Activated CD8-positive, alpha-beta memory T cell treated with anti-CD3 and anti-CD28 coated beads for 24 hours (primary cell): ENCODE measurements around the gene RASSF7.

Source experiments
- DNase-seq: peaks from one replicate; pipeline ENCODE4 v3.0.0-alpha.2; 2020

The RASSF7 gene

DNA sequence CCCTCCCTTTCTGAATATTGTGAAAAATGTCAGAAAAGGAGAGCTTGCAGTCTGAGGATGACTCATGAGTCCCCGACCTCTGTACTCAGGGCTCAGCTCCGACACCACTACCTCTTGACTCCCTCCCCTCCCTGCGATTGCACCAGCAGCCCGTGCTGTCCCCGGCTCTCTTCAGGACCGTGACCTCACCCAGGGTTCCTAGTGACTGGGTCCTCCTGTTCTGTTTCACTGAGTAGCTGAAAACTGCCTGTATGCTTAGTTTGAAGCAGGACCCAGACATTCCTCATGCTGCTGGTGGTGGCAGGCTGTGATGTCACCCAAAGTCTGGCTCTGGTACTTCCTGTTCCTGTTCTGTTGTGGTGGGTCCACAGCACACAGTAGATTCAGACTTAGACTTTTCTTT lies 27.2 kb downstream of the RASSF7 start:
- peak; percentile 88 for DNase-seq

GRCh38 chr11:589798-590197 lies 29.0 kb downstream of the RASSF7 start:
- DNase-seq = no peak

DNA sequence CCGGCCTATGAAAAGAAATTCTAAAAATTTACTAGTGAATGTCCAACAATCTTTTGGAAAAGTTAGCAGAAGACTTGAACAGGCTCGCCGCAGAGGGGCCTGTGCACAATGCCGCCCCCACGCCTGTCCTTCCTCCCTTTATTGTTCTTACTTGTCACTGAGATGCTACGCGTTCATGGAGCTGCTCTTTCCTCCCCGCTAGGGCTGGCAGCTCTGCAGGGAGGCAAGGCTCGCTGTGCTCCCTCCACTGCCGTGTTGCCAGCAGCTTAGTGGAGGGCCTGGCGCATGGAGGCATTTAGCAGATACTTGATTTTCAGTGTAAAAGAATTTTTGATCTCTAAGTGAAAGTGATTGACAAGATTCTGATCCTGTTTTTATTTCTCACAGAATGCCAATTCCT lies 30.2 kb downstream of the RASSF7 start:
- DNase-seq = no peak

DNA sequence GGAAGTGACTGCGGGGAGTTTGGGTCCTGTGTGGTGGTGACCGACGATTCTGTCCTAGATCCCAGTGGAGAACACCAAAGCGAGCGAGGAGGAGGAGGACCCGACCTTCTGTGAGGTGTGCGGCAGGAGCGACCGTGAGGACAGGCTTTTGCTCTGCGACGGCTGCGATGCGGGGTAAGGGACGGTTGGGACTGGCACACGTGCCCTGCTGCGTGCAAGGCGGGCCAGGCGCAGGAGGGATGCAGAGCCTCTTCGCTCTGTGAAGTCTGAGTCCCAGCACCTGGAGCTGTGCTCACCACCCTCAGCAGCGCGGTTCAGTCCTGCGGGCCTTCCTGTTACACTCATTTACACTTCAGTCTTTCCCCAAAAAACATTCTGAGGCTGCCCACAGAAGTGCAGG lies 31.7 kb downstream of the RASSF7 start:
- DNase-seq = no peak

GRCh38 chr11:592918-593317 lies 32.1 kb downstream of the RASSF7 start:
- DNase-seq = no peak

DNA sequence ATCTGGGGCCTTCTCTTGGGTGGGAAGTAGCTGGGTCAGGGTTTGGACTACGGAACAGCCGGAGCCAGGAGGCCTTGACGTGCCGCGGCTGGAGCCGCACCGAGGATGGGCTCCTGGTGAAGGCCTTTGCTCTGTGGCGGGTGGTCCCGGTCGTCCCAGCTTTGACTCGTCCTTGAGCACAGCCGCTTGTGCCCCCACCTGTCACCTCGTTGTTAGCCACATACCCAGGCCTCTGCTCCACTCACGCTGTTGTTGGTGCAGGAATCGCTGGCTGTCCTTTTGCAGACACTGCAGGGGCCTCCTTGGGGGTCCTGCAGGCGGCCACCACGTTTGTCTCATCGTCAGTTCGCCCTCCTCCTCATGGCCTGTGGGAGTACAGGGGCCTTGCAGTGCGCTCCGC lies 32.6 kb downstream of the RASSF7 start:
- no peak for DNase-seq

DNA sequence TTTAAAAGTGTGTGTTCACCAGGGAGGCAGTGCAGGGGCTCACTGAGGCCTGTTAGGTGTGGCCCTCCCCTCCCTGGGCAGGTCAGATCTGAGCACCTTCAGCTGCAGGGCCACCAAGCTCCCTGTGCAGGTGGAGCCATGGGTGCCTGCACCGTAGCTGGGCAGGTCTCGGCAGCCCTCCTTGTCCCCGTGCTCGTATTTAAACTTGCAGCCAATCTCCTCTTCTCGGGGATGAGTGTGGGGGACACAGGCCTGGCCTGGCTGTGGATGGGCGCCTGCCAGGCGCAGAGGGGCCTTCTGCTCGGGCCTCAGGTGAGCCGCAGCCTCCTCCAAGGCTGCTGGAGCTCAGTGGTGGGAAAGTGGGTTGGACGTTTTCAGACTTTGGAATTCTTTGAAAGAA lies 34.6 kb downstream of the RASSF7 start:
- DNase-seq = no peak

- no peak for DNase-seq
Observed at GRCh38 chr11:596374-596773, 35.6 kb downstream of the RASSF7 start.

DNA sequence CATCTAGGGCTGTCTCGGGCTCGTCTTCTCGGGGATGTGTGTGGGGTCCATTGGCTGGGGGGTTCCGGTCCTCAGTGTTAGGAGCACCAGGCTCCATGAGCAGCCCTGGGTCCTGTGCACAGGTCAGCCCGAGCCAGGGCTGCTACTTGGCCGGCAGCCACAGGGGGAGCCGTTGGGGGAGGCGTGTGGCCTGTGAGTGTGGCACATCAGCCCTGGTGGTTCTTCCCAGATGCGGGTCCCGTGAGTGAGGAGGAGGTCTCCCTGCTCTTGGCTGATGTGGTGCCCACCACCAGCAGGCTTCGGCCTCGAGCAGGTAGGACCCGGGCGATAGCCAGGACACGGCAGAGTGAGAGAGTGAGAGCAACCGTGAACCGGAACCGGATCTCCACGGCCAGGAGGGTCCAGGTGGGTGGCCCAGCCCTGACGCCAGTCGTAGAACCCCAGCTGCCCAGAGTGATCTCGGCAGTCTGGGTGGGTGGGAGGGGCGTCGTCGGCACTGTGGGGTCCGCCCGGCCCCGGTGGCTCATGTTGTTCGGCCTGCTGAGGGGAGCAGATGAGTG lies 36.5 kb downstream of the RASSF7 start:
- DNase-seq = no peak

DNA sequence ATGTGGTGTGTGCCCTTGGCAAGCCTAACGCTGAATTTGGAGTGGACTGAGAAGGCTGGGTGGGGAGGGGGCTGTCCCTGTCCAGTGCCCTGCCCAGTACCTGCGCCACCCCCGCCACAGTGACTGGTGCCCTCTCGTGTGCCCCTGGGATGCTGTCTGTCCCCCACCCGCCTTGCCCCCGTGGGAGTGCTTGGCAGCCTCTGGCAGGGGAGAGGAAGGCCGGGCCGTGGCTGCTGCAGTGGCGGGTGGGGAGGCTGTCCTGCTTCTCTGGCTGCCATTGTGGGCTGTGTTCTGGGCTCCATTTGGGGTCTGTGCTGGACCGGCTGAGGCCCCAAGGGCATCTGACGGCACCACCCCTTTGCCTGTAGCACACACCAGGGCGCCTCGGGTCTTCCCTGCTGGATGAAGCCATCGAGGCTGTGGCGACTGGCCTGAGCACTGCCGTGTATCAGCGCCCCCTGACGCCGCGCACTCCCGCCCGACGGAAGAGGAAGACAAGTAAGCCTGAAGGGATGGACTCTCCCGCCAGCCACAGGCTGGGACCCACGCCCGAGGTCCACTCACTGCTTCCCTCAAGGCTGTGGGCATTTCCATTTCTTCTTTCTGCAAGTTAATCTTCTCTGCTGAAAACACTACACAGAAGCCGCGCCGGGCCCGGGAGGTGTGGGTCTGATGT lies 37.4 kb downstream of the RASSF7 start:
- no peak for DNase-seq

GRCh38 chr11:601573-602245 lies 40.9 kb downstream of the RASSF7 start:
- DNase-seq = no peak

GRCh38 chr11:603154-603553 lies 42.4 kb downstream of the RASSF7 start:
- DNase-seq = no peak

- DNase-seq = no peak
Observed at GRCh38 chr11:605286-606129, 44.7 kb downstream of the RASSF7 start.

- no peak for DNase-seq
Observed at GRCh38 chr11:606245-606644, 45.5 kb downstream of the RASSF7 start.

DNA sequence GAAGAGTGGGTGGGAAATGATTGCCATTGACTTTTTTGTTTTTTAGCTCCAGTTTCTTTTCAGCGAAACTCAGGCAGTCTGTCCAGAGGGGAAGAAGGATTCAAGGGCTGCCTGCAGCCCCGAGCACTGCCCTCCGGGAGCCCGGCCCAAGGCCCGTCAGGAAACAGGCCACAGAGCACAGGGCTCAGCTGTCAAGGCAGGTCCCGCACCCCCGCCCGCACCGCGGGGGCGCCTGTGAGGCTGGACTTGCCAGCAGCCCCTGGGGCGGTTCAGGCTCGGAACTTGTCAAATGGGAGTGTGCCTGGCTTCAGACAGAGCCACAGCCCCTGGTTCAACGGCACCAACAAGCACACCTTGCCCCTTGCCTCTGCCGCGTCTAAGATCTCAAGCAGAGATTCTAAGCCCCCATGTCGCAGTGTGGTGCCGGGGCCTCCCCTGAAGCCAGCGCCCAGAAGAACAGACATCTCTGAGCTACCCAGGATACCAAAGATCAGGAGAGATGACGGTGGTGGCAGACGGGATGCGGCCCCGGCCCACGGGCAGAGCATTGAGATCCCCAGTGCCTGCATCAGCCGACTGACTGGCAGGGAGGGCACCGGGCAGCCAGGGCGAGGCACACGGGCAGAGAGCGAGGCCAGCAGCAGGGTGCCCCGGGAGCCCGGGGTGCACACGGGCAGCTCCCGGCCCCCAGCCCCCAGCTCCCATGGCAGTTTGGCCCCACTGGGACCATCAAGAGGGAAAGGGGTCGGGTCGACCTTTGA lies 46.4 kb downstream of the RASSF7 start:
- DNase-seq = no peak

DNA sequence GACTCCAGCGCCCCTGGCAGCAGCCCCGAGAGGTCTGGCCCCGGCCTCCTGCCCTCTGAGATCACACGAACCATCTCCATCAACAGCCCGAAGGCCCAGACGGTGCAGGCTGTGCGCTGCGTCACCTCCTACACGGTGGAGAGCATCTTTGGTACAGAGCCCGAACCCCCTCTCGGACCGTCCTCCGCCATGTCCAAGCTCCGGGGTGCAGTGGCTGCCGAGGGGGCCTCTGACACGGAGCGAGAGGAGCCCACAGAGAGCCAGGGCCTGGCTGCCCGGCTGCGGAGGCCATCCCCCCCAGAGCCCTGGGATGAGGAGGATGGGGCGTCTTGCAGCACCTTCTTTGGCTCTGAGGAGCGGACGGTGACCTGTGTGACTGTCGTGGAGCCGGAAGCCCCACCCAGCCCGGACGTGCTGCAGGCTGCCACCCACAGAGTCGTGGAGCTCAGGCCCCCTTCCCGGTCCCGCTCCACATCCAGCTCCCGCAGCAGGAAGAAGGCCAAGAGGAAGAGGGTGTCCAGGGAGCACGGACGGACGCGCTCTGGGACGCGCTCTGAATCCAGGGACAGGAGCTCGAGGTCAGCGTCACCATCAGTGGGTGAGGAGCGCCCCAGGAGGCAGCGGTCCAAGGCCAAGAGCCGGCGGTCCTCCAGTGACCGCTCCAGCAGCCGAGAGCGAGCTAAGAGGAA lies 47.3 kb downstream of the RASSF7 start:
- DNase-seq = no peak

DNA sequence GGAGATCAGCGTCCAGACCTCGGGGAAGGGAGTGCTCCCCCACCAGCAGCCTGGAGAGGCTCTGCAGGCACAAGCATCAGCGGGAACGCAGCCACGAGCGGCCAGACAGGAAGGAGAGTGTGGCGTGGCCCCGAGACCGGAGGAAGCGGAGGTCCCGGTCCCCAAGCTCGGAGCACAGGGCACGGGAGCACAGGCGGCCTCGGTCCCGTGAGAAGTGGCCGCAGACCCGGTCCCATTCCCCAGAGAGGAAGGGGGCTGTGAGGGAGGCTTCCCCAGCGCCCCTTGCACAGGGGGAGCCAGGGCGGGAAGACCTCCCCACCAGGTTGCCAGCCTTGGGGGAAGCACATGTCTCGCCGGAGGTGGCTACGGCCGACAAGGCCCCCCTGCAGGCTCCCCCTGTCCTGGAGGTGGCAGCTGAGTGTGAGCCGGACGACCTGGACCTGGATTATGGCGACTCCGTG lies 48.1 kb downstream of the RASSF7 start:
- DNase-seq = no peak

GRCh38 chr11:609341-609811 lies 48.6 kb downstream of the RASSF7 start:
- no peak for DNase-seq

DNA sequence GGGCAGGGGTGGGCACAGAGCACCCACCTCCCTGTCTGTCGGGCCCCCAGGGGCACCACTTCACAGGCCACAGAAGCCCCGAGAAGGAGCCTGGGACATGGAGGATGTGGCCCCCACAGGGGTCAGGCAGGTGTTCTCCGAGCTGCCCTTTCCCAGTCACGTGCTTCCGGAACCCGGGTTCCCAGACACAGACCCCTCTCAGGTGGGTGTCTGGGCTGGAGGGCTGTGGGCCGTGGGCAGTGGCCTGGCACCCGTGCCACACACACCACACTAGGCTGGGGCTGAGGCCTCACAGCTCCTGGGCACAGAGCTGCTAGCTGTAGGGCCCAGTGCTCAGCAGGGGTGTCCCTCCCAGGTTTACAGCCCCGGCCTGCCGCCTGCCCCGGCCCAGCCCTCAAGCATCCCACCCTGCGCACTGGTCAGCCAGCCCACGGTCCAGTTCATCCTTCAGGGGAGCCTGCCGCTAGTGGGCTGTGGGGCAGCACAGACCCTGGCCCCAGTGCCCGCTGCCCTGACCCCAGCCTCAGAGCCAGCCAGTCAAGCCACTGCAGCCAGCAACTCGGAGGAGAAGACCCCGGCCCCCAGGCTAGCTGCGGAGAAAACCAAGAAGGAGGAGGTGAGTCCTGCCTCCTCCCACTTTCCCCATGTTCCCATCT lies 49.5 kb downstream of the RASSF7 start:
- DNase-seq = no peak

DNA sequence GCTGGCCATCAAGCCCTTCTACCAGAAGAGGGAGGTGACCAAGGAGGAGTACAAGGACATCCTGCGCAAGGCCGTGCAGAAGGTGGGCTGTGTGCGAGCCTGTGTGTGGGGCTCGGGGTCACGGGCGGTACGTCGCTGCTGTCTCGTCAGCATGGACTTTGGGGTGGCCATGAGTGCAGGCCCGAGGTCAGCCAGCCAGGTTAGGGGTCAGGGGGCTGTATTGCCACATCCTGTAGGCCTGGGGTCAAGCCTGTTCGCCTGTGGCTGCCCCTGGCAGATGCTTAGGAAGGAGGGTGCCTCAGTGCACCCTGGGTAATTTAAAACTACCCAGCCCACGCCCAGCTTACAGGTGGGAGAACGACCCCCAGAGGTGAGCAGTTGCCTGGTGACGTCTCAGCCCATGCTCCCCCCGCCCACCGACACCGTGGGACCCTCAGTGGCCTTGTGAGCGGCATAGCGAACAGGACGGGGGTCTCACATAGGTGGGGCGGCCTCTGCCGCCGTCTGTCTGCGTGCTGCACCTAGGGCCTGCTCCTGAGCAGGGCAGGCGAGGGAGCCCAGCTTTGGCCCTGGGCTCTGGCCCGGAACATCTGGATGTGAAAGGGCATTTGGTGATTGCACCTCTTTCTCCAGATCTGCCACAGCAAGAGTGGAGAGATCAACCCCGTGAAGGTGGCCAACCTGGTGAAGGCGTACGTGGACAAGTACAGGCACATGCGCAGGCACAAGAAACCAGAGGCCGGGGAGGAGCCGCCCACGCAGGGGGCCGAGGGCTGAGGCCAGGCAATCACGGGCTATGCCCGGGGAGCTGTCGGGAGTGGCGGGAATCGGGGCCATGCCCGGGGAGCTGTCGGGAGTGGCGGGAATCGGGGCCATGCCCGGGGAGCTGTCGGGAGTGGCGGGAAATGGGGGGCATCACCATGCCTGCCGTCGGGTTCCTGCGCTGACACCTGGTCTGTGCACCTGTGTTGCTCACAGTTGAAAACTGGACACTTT lies 50.5 kb downstream of the RASSF7 start:
- no peak for DNase-seq
